OCI-M2 (cell line): ENCODE results near the gene SASH3.
A peak's percentile ranks its signal among the peaks of the same experiment; 100 is the strongest.

ENCODE experiments used
- DNase-seq: peaks from one replicate; lab custom pipeline; 2025; ENCODE audit not compliant: unreplicated experiment; lab: John Stamatoyannopoulos, UW

Gene SASH3

DNA sequence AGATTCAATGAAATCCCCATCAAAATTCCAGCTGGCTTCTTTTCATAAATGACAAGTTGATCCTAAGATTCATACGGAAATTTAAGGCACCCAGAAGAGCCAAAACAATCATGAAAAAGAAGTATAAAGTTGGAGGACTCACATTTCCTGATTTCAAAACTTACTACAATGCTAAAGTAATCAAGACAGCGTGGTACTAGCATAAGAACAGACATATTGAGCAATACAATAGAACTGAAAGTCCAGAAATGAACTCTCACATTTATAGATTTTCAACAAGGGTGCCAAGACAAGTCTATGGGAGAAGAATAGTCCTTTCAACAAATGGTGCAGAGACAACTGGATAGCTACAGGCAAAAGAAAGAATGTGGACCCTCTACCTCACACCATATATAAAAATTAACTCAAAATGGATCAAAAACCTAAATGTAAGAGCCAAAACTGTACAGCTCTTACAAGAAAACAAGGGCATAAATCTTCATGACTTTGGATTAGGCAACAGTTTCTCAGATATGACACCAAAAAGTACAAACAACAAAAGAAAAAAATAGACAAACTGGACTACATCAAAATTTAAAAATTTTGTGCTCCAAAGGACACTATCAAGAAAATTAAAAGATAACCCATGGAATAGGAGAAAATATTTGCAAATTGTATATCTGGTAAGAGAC lies 28.5 kb downstream of the SASH3 start:
- DNase-seq, result no peak

DNA sequence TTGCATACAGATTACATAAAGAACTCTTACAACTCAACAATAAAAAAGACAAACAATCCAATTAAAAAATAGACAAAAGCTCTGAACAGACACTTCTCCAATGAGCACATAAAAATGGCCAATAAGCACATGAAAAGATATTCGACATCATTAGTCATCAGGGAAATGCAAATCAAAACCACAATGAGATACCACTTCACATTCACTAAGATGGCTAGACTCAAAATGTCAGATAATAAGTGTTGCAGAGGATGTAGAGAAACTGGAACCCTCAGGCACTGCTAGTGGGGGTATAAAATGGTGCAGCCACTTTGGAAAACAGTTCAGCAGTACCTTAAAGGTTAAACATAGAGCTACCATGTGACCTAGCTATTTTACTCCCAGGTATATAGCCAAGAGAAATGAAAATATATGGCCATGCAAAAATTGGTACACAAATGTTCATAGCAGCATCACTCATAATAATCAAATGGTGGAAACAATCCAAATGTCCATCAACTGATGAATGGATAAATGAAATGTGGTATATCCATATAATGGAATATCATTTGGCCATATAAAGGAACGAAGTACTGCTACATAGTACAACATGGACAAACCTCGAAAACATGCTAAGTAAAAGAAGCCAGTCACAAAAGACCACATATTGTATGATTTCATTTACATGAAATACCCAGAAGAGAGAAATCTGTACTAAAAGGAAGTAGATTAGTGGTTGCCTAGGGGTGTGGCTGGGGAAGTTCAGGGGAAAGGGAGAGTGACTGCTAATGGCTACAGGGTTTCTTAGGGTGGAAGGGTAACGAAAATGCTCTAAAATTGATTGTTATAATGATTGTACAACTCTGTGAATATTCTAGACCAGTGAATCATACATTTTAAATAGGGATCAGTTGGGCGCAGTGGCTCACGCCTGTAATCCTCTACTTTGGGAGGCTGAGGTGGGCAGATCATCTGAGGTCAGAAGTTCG lies 29.4 kb downstream of the SASH3 start:
- no peak for DNase-seq

DNA sequence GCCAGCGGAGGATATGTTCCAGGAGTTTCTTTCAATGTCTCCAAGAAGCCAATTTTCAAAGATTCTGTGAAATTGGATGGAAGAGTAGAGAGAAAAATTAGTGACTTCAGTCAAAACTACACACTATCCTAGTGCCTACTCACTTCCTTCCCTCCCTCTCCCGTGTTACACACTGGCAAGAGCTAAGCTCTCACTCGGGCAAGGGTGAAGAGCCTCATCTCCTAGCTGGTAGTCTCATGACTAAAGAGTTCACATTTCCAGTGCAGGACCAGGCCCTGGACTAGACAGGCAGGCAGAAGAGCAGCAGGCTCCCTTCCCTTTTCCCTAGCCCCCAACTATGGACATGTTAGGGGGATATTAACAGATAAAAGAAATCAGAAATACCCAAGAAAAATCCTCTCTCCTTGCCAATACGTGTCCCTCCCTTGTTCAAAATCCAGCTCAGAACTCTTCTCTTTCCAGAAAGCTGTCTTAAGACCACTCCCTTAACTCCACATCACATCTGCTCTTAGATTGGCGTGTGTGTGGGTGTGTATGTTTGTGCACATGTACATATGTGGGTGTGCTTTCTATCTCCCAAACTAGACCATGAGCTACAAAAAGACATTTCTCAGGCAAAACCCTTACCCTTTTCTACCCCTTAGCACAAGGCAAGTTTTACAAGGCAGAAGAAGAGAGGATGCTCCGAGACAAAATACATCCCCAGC lies 34.1 kb downstream of the SASH3 start:
- DNase-seq, result no peak

GRCh38 chrX:129818123-129818522 lies 38.4 kb downstream of the SASH3 start:
- DNase-seq, result no peak

- DNase-seq, result no peak
These were observed 43.4 kb downstream of the SASH3 start for GRCh38 chrX:129823115-129823514.

DNA sequence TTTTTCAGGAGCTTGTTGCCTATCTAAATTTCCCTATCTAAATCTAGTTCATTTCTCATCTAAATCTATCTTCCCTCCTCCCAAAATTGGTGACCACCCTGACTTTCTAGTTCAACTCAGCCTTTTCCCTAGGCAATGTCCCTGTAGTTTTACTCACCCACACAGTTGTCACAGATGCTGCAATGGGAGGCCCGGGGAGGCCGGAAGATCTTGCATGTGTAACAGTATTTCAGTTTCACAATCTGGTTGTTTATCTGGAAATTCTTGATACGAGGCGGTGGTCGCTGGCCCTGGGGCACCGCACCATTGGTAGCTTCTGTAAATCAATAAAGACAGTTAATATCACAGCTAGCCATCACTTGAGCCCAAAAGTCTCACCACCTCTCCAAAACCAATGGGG lies 43.8 kb downstream of the SASH3 start:
- DNase-seq, result no peak

GRCh38 chrX:129824620-129825019 lies 44.9 kb downstream of the SASH3 start:
- DNase-seq, result no peak

GRCh38 chrX:129825746-129826505 lies 46.2 kb downstream of the SASH3 start:
- DNase-seq, result no peak

GRCh38 chrX:129830494-129830893 lies 50.7 kb downstream of the SASH3 start:
- no peak for DNase-seq

- no peak for DNase-seq
These were observed 51.5 kb downstream of the SASH3 start for GRCh38 chrX:129831091-129831885.

- no peak for DNase-seq
These were observed 53.6 kb downstream of the SASH3 start for GRCh38 chrX:129833153-129833990.

- no peak for DNase-seq
These were observed 57.1 kb downstream of the SASH3 start for GRCh38 chrX:129836827-129837226.

- DNase-seq, result no peak
These were observed 60.6 kb downstream of the SASH3 start for GRCh38 chrX:129840344-129840743.

DNA sequence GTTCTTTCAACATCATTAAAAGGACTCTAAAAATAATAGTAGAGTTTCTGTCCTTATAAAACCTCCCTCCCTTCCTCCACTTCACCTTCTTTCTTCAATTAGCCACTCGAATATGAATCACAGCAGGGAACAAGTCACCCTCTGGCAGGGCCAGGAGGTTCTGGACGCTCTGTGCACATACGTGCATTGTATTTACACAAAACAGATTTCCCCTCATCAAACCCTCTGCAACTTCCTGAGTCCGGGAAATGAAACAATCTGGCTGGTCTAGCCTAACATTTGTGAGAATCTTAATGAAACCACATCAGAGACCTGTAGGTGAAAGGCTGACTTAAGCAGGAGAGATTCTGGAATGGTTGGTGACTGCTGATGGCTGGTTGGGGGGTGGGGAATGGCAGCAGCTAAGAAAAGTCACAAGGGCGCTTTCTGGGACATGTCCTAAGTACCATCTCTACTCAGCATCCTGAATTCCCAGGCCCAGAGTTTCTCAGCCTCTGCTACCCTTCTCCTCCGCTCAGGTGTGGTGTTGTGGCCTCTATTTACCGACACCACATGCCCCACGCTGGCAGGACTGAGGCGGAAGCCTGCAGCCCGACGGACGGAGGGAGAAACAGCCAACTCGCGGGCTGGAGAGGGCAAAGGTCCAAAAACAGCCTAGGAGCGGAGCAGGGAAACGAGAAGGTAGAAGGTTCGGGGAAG lies 62.9 kb downstream of the SASH3 start:
- no peak for DNase-seq

DNA sequence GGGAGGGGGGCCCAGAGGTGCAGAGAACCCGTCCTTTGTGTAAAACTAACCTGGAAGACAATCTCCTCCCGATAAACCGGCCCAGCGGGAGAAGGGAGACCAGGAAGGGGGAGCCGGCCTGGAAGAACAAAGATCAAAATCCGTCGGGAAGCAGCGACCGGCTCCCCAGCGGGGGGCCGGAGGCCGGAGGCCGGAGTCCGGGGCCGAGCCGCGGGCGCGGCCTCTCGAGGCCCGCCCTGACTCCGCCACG lies 63.4 kb downstream of the SASH3 start:
- DNase-seq, result no peak

DNA sequence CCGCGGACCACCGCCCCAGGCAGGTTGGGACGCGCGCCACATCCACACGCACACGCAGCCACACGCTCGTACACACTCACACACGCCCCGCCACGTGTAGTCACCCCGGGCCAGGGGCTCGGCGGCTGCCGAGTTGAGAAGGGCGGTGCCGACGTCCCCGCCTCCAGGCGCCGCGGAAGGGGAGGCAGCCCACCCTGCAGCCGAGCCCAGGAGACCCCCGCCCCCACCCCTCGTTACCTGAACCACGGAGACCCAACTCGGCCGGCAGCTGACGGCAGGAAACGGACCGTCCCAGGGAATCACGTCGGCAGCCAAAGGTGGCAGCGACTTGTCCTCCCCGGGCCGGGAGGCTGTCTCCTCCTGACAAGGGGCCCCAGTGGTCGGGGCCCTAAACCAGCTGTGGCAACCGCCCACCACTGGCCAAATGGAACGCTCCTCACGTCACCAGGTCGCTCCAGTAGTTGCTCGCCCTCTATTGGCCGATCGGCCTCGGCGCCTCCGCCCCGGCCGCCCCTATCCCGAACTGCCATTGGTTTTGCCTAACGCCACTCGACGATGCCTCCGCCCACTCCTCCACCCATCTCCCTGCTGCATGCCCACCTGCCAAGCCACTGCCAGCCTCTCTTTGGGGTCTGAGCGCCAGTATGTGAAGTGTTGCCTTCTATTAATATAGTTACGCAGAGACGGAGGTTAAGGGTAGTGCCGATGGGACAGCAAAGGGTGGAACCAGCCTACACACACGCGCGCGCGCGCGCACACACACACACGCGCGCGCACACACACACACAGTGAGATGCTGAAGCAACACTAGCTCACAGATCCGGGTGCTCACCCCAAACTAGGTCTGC lies 63.9 kb downstream of the SASH3 start, which contains the start of gene ZDHHC9:
TSS of gene ZDHHC9 (minus strand) at position 428 of the 848 bp plus-strand sequence. CDS start 1,941 bp downstream, outside the sequence.
- peak; percentile 7 for DNase-seq
